ENCODE results near the gene DEF6. TPM values are rescaled to one million over a fixed set of nuclear protein-coding genes. Genes with fewer than 3 reads are reported as not detected.
A peak's percentile ranks its signal among the peaks of the same experiment; 100 is the strongest.

Gene DEF6
- total RNA-seq, 1 experiment from 2014 or later = 11.3 TPM

DNA sequence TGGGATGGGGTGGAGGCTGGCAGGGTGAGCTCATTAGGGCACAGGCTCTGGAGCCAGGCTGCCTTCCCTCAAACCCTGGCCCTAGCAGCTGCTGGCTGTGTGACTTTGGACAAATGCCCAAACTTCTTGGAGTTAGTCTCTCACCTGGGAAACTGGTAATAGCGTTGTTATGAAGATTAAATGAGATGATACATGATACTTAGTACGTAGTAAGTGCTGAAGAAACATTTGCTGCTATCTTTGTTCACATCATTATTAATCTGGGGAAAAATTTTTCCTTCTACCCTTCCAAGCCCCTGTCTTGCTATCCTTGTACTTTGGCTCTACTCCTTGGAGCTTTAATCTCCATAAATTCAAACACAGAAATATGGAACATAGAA lies 22.4 kb downstream of the DEF6 start:
- ChIA-PET CTCF (interaction anchor here (1.1 to 3.5 kb wide), 5 partner anchors 8 to 129 kb away, joined by 3 to 23 read pairs (median 5); partner anchors contain the start of gene PPARD), POLR2A (interaction anchor here (0.6 kb wide), 1 partner anchor 444 kb away, joined by 3 read pairs; no protein-coding TSS in a partner anchor)
- H3K4me1 Mint-ChIP-seq = peaks cover 21% of the 10 kb centered on the region
- no peak for TF ChIP-seq IRF2 (CRISPR knock-in tag; IDR thresholded peaks at IDR 0.05; ENCODE audit: borderline replicate concordance, low read depth)
- no peak for TF ChIP-seq PRRX2 (CRISPR knock-in tag; IDR thresholded peaks at IDR 0.05)
- TF ChIP-seq GTF2I (CRISPR knock-in tag; conservative IDR thresholded peaks at IDR 0.05) = no peak
- TF ChIP-seq, protein P1, sequence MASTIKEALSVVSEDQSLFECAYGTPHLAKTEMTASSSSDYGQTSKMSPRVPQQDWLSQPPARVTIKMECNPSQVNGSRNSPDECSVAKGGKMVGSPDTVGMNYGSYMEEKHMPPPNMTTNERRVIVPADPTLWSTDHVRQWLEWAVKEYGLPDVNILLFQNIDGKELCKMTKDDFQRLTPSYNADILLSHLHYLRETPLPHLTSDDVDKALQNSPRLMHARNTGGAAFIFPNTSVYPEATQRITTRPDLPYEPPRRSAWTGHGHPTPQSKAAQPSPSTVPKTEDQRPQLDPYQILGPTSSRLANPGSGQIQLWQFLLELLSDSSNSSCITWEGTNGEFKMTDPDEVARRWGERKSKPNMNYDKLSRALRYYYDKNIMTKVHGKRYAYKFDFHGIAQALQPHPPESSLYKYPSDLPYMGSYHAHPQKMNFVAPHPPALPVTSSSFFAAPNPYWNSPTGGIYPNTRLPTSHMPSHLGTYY (CRISPR knock-in tag; IDR thresholded peaks at IDR 0.05) = no peak
- peaks cover 25% of the 10 kb centered on the region for H3K27me3 Mint-ChIP-seq (ENCODE audit: low read depth)
- ATAC-seq = no peak
- peaks cover 3% of the 10 kb centered on the region; the same call in 1 of the 2 replicates for H3K36me3 Mint-ChIP-seq
- no peak overlapping the region for H3K27ac Mint-ChIP-seq
- no peaks in the 10 kb centered on the region for H3K9me3 Mint-ChIP-seq
- no peak overlapping the region for H3K4me3 Mint-ChIP-seq
- DNase-seq (ENCODE audit: low spot score) = no peak

DNA sequence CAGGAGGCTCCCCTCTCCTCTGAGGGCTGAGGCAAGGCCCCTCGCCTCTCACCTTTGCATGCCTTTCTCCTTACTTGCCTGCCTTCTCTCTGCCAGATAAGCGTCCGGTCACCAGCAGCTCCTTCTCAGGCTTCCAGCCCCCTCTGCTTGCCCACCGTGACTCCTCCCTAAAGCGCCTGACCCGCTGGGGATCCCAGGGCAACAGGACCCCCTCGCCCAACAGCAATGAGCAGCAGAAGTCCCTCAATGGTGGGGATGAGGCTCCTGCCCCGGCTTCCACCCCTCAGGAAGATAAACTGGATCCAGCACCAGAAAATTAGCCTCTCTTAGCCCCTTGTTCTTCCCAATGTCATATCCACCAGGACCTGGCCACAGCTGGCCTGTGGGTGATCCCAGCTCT lies 23.5 kb downstream of the DEF6 start:
- H3K27me3 Mint-ChIP-seq (ENCODE audit: low read depth) = peaks cover 21% of the 10 kb centered on the region
- no peak for TF ChIP-seq CREB1 (CRISPR knock-in tag; IDR thresholded peaks at IDR 0.05)
- TF ChIP-seq SOX15 (CRISPR knock-in tag; IDR thresholded peaks at IDR 0.05) = no peak
- TF ChIP-seq, protein P2, sequence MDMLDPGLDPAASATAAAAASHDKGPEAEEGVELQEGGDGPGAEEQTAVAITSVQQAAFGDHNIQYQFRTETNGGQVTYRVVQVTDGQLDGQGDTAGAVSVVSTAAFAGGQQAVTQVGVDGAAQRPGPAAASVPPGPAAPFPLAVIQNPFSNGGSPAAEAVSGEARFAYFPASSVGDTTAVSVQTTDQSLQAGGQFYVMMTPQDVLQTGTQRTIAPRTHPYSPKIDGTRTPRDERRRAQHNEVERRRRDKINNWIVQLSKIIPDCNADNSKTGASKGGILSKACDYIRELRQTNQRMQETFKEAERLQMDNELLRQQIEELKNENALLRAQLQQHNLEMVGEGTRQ (CRISPR knock-in tag; IDR thresholded peaks at IDR 0.05) = no peak
- TF ChIP-seq GTF2I (CRISPR knock-in tag; conservative IDR thresholded peaks at IDR 0.05) = no peak
- no peak for TF ChIP-seq JAZF1 (CRISPR knock-in tag; IDR thresholded peaks at IDR 0.05)
- TF ChIP-seq NR3C1 (CRISPR knock-in tag; conservative IDR thresholded peaks at IDR 0.05; ENCODE audit: low read depth) = no peak
- TF ChIP-seq NFATC4 (CRISPR knock-in tag; IDR thresholded peaks at IDR 0.05) = no peak
- TF ChIP-seq EMX1 (CRISPR knock-in tag; IDR thresholded peaks at IDR 0.05) = no peak
- TF ChIP-seq, protein P3, sequence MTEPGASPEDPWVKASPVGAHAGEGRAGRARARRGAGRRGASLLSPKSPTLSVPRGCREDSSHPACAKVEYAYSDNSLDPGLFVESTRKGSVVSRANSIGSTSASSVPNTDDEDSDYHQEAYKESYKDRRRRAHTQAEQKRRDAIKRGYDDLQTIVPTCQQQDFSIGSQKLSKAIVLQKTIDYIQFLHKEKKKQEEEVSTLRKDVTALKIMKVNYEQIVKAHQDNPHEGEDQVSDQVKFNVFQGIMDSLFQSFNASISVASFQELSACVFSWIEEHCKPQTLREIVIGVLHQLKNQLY (CRISPR knock-in tag; IDR thresholded peaks at IDR 0.05) = no peak
- TF ChIP-seq FOXJ3 (CRISPR knock-in tag; IDR thresholded peaks at IDR 0.05; ENCODE audit: borderline replicate concordance) = no peak
- no peak for TF ChIP-seq HMGA2 (CRISPR knock-in tag; IDR thresholded peaks at IDR 0.05)
- no peak for TF ChIP-seq RORB (CRISPR knock-in tag; IDR thresholded peaks at IDR 0.05)
- TF ChIP-seq ZNF219 (CRISPR knock-in tag; IDR thresholded peaks at IDR 0.05; ENCODE audit: borderline replicate concordance) = no peak
- no peak for TF ChIP-seq IRF2 (CRISPR knock-in tag; IDR thresholded peaks at IDR 0.05; ENCODE audit: borderline replicate concordance, low read depth)
- TF ChIP-seq, protein P4, sequence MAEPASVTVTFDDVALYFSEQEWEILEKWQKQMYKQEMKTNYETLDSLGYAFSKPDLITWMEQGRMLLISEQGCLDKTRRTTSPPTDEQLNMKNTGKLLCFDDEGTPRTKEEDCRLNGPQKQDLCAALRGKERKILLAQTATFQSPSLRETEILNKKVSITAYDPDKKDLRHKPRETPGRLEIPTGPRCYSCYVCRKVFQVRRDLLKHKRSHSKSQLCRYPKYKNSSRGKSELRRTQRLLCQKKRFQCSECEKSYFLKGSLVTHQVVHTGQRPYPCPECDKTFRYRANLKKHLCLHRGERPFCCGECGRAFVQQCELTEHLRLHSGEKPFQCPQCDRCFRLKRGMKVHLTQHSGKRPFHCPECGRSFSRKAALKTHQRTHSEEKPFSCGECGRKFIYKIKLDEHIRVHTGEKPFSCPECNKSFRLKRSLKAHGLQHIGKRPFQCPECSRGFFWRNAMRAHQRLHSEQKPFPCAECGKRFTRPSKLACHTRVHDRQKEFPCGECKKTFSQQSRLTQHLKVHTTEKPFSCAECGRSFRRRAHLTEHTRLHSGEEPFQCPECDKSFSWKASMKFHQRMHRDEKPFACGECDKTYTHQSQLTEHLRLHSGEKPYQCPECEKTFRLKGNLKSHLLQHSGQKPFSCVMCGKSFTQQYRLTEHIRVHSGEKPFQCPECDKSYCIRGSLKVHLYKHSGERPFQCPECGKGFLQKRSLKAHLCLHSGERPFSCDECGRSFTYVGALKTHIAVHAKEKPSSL (CRISPR knock-in tag; conservative IDR thresholded peaks at IDR 0.05) = no peak
- H3K9me3 Mint-ChIP-seq = no peaks in the 10 kb centered on the region
- H3K4me3 Mint-ChIP-seq = no peak overlapping the region
- CTCF ChIA-PET = no interaction called here
- peaks cover 3% of the 10 kb centered on the region; the same call in 1 of the 2 replicates for H3K36me3 Mint-ChIP-seq
- H3K27ac Mint-ChIP-seq = no peak overlapping the region
- H3K4me1 Mint-ChIP-seq = peaks cover 21% of the 10 kb centered on the region
- POLR2A ChIA-PET = no interaction called here
- ATAC-seq (no peak), DNase-seq (ENCODE audit: low spot score) (no peak)

DNA sequence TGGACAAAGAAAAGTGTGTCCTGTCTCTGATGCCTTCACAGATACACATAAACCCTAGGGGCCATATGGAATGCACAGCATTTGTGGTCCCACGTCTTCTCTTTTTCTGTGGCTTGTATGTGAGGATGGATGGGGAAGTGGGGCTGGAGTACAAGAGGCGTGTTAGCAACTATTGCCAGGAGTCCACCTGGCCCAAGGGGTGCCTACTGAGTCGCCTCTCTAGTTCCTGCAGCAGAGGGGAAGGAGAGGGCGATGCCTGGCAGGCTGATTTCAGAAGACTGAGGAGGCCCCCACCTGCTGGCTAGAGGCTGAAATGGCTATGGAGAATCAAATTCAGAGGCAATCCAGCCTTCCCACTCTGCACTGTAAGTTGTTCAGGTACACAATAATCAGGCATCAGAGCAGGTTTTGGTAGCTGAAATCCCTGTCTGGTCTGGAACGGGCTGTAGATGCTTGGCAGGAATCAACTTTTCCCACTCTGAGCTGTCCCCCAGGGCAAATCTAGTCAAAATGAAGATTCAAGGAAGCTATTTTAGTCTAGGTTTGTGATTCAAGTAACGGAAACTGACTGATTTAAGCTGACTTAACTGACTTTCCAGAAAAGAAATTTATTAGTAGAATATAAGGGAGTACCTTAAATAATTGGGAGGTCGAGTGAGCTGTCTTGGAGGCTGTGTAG lies 29.9 kb downstream of the DEF6 start:
- POLR2A ChIA-PET = interaction anchor here (1.7 kb wide), 1 partner anchor 9 kb away, joined by 6 read pairs; no protein-coding TSS in a partner anchor

More for the DNA sequence above, 29.9 kb downstream of the DEF6 start:
- H3K27ac Mint-ChIP-seq = no peak overlapping the region
- CTCF ChIA-PET = interaction anchor here (0.6 to 3.0 kb wide), 17 partner anchors 8 to 650 kb away, joined by 3 to 19 read pairs (median 5); partner anchors contain the start of genes DEF6, PPARD and RPL10A
- ATAC-seq (peak; percentile 98), DNase-seq (ENCODE audit: low spot score) (peak; percentile 76)
- H3K36me3 Mint-ChIP-seq = peaks cover 3% of the 10 kb centered on the region
- peaks cover 11% of the 10 kb centered on the region for H3K9me3 Mint-ChIP-seq
- no peak overlapping the region for H3K4me3 Mint-ChIP-seq
- peaks cover 9% of the 10 kb centered on the region for H3K4me1 Mint-ChIP-seq
- TF ChIP-seq, protein P5, sequence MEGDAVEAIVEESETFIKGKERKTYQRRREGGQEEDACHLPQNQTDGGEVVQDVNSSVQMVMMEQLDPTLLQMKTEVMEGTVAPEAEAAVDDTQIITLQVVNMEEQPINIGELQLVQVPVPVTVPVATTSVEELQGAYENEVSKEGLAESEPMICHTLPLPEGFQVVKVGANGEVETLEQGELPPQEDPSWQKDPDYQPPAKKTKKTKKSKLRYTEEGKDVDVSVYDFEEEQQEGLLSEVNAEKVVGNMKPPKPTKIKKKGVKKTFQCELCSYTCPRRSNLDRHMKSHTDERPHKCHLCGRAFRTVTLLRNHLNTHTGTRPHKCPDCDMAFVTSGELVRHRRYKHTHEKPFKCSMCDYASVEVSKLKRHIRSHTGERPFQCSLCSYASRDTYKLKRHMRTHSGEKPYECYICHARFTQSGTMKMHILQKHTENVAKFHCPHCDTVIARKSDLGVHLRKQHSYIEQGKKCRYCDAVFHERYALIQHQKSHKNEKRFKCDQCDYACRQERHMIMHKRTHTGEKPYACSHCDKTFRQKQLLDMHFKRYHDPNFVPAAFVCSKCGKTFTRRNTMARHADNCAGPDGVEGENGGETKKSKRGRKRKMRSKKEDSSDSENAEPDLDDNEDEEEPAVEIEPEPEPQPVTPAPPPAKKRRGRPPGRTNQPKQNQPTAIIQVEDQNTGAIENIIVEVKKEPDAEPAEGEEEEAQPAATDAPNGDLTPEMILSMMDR (IDR thresholded peaks at IDR 0.05) = 0 out of 2 replicates have a peak, but pooled peaks have one; percentile 33
- TF ChIP-seq, protein P6, sequence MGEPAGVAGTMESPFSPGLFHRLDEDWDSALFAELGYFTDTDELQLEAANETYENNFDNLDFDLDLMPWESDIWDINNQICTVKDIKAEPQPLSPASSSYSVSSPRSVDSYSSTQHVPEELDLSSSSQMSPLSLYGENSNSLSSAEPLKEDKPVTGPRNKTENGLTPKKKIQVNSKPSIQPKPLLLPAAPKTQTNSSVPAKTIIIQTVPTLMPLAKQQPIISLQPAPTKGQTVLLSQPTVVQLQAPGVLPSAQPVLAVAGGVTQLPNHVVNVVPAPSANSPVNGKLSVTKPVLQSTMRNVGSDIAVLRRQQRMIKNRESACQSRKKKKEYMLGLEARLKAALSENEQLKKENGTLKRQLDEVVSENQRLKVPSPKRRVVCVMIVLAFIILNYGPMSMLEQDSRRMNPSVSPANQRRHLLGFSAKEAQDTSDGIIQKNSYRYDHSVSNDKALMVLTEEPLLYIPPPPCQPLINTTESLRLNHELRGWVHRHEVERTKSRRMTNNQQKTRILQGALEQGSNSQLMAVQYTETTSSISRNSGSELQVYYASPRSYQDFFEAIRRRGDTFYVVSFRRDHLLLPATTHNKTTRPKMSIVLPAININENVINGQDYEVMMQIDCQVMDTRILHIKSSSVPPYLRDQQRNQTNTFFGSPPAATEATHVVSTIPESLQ (CRISPR knock-in tag; IDR thresholded peaks at IDR 0.05) = no peak
- H3K27me3 Mint-ChIP-seq (ENCODE audit: low read depth) = peaks cover 1% of the 10 kb centered on the region; the same call in 1 of the 2 replicates
